ENCODE measurements around the gene PLXDC2. TPM values are rescaled to one million over a fixed set of nuclear protein-coding genes. Genes with fewer than 3 reads are reported as not detected.

The PLXDC2 gene
- total and polyA plus RNA-seq, 11 donors = 3.4 to 36.4 (median 17.1) TPM

- 88 to 97% (median 91%) methylated on average over 1 of the region's 1 CpG for WGBS, 4 donors
Observed at GRCh38 chr10:20144268-20144667, 328.0 kb downstream of the PLXDC2 start.

GRCh38 chr10:20146004-20146403 lies 329.8 kb downstream of the PLXDC2 start:
- no peaks in the 10 kb centered on the region for H3K27me3 ChIP-seq
- H3K4me3 ChIP-seq = no peak overlapping the region
- peaks cover 0 to 33% (median 5%) of the 10 kb centered on the region in 9 donors for H3K36me3 ChIP-seq
- DNase-seq = no peak
- no peak for TF ChIP-seq CTCF (IDR thresholded peaks at IDR 0.05)
- TF ChIP-seq POLR2A (IDR thresholded peaks at IDR 0.05) = no peak
- WGBS, 4 donors = 92 to 97% (median 95%) methylated on average over 2 of the region's 2 CpGs
- H3K9me3 ChIP-seq = no peaks in the 10 kb centered on the region
- no peak overlapping the region for H3K27ac ChIP-seq
- H3K4me1 ChIP-seq = no peaks in the 10 kb centered on the region
- ATAC-seq = no peak
- intact Hi-C loops (cut with DNase I) = no loop called here

More at GRCh38 chr10:20144268-20144667, 328.0 kb downstream of the PLXDC2 start:
- peaks cover 0 to 33% (median 5%) of the 10 kb centered on the region in 9 donors for H3K36me3 ChIP-seq
- H3K9me3 ChIP-seq = no peaks in the 10 kb centered on the region
- intact Hi-C loops (cut with DNase I) = no loop called here
- no peak overlapping the region for H3K27ac ChIP-seq
- no peak for TF ChIP-seq CTCF (IDR thresholded peaks at IDR 0.05)
- ATAC-seq = no peak
- H3K27me3 ChIP-seq = no peaks in the 10 kb centered on the region
- H3K4me3 ChIP-seq = no peak overlapping the region
- DNase-seq = no peak
- no peaks in the 10 kb centered on the region for H3K4me1 ChIP-seq

GRCh38 chr10:20147684-20148083 lies 331.5 kb downstream of the PLXDC2 start:
- Histone ChIP-seq H3K27me3 (no peaks in the 10 kb centered on the region), H3K27ac (no peak overlapping the region), H3K36me3 (peaks cover 0 to 33% (median 5%) of the 10 kb centered on the region in 9 donors), H3K9me3 (no peaks in the 10 kb centered on the region), H3K4me3 (no peak overlapping the region), H3K4me1 (peaks cover 0 to 7% (median 0%) of the 10 kb centered on the region in 12 donors)
- TF ChIP-seq CTCF (IDR thresholded peaks at IDR 0.05) (no peak), POLR2A (IDR thresholded peaks at IDR 0.05) (no peak)
- intact Hi-C loops (cut with DNase I) = no loop called here
- WGBS, 4 donors = 85 to 95% (median 93%) methylated on average over 2 of the region's 2 CpGs
- no peak for DNase-seq
- no peak for ATAC-seq

GRCh38 chr10:20156511-20156910 lies 340.3 kb downstream of the PLXDC2 start:
- Histone ChIP-seq H3K36me3 (peaks cover 0 to 5% (median 0%) of the 10 kb centered on the region in 9 donors), H3K9me3 (no peaks in the 10 kb centered on the region), H3K4me1 (peaks cover 0 to 7% (median 0%) of the 10 kb centered on the region in 12 donors), H3K27ac (no peak overlapping the region), H3K4me3 (no peak overlapping the region), H3K27me3 (no peaks in the 10 kb centered on the region)
- DNase-seq (no peak), ATAC-seq (no peak)
- intact Hi-C loops (cut with DNase I) = no loop called here
- 91 to 97% (median 94%) methylated on average over 2 of the region's 2 CpGs for WGBS, 4 donors
- TF ChIP-seq POLR2A (IDR thresholded peaks at IDR 0.05) = no peak
- TF ChIP-seq CTCF (IDR thresholded peaks at IDR 0.05) = no peak

All from heart left ventricle (tissue), 16 donors.